Keratinocyte (primary cell): ENCODE results near the gene KDM1B. TPM values are rescaled to one million over a fixed set of nuclear protein-coding genes. Genes with fewer than 3 reads are reported as not detected.
"Not testable (repeated sequence)": the region's sequence is repeated elsewhere in the genome, so short reads cannot be mapped to it uniquely, and the experiment has no call there.

Experiments used
- DNase-seq: peaks from one replicate; pipeline ENCODE4 v3.0.0-alpha.2; 2011; ENCODE audit warnings: low read depth, missing footprints, low spot score
- FAIRE-seq: peaks from 2 replicates; lab custom pipeline; 2011; peaks lifted over from hg19 to GRCh38; lab: Jason Lieb, UNC
- H2AFZ ChIP-seq: 2 replicates; pipeline ENCODE4 v1.6.0; 2012; ENCODE audit warnings: low read length, control low read depth, inconsistent platforms; ENCODE audit not compliant: control insufficient read depth
- H3K27ac ChIP-seq: 2 replicates; pipeline ENCODE4 v1.5.1; 2011; ENCODE audit warnings: low read length; ENCODE audit not compliant: control insufficient read depth, insufficient read depth
- H3K27me3 ChIP-seq: 3 replicates; pipeline ENCODE4 v1.6.0; 2011; ENCODE audit warnings: low read length; ENCODE audit not compliant: control insufficient read depth, insufficient read depth; ENCODE audit errors: extremely low read depth
- H3K36me3 ChIP-seq, 2 experiments: 2 replicates in 1 of 2; 3 replicates in 1 of 2; pipeline ENCODE4 v1.5.1; 2011; ENCODE audit warnings: low read length in 2 of 2, mild to moderate bottlenecking in 1 of 2; ENCODE audit not compliant: control insufficient read depth in 2 of 2, insufficient read depth in 2 of 2; ENCODE audit errors: extremely low read depth in 1 of 2
- H3K4me1 ChIP-seq: 3 replicates; pipeline ENCODE4 v1.5.1; 2011; ENCODE audit warnings: low read length; ENCODE audit not compliant: control insufficient read depth, insufficient read depth; ENCODE audit errors: extremely low read depth
- H3K4me2 ChIP-seq: 3 replicates; pipeline ENCODE4 v1.6.0; 2011; ENCODE audit warnings: low read depth, low read length; ENCODE audit not compliant: control insufficient read depth, insufficient read depth; ENCODE audit errors: extremely low read depth
- H3K4me3 ChIP-seq, 3 experiments: fragments of 200-600 bp in 1 of 3; sonication (generic) in 1 of 3; 2 replicates in 2 of 3; 3 replicates in 1 of 3; pipeline ENCODE4 v1.5.1; 2011 to 2016; ENCODE audit warnings: low read length in 3 of 3, mild to moderate bottlenecking in 3 of 3, control low read depth in 2 of 3, inconsistent platforms in 1 of 3, low read depth in 1 of 3, mixed read lengths in 1 of 3, mixed run types in 1 of 3, moderate library complexity in 1 of 3; ENCODE audit not compliant: control insufficient read depth in 2 of 3, insufficient read depth in 2 of 3; ENCODE audit errors: extremely low read depth in 1 of 3
- H3K79me2 ChIP-seq: 2 replicates; pipeline ENCODE4 v1.6.0; 2012; ENCODE audit warnings: low read length; ENCODE audit not compliant: control insufficient read depth, insufficient read depth
- H3K9ac ChIP-seq: 3 replicates; pipeline ENCODE4 v1.6.0; 2011; ENCODE audit warnings: low read length; ENCODE audit not compliant: control insufficient read depth, insufficient read depth; ENCODE audit errors: extremely low read depth
- H3K9me1 ChIP-seq: 3 replicates; pipeline ENCODE4 v1.6.0; 2011; ENCODE audit warnings: low read length; ENCODE audit not compliant: control insufficient read depth, insufficient read depth; ENCODE audit errors: extremely low read depth
- H3K9me3 ChIP-seq: 2 replicates; pipeline ENCODE4 v1.5.1; 2012; ENCODE audit warnings: low read depth, low read length; ENCODE audit not compliant: control insufficient read depth
- H4K20me1 ChIP-seq: 3 replicates; pipeline ENCODE4 v1.6.0; 2011; ENCODE audit warnings: low read length; ENCODE audit not compliant: control insufficient read depth, insufficient read depth; ENCODE audit errors: extremely low read depth
- EZH2 ChIP-seq: IDR thresholded peaks from one replicate; pipeline ENCODE4 v1.6.1; 2012; ENCODE audit warnings: inconsistent platforms, mild to moderate bottlenecking, low read length, moderate library complexity
- dilution Hi-C: fragments of 300-500 bp; cut with MboI; formaldehyde crosslinking; loops from one replicate; pipeline ENCODE4 v1.7.0; 2020; ENCODE audit warnings: low sequenced_read_pairs; ENCODE audit not compliant: extremely low pct_ligation_motif_present
- polyA plus RNA-seq, 5 experiments: library from polyadenylated mRNA; depleted of rRNA in 3 of 5; stranded (reverse) in 3 of 5; stranded (forward) in 1 of 5; unstranded in 1 of 5; fragments of >200 nt; gene quantifications; 1 replicate in 1 of 5; 2 replicates in 3 of 5; 3 replicates in 1 of 5; pipeline versions ENCODE4 v1.2.1 to v1.2.3, GENCODE V29; 2011 to 2012; ENCODE audit warnings: missing spikeins in 2 of 5, low read depth in 1 of 5, low replicate concordance in 1 of 5
- TF ChIP-seq, protein P1 (sequence below), 3 experiments: IDR thresholded peaks in 1 of 3; conservative IDR thresholded peaks in 1 of 3; optimal IDR thresholded peaks in 1 of 3; 2 replicates in 2 of 3; 3 replicates in 1 of 3; pipeline versions ENCODE3 to v1.5.1; 2011; ENCODE audit warnings: low read length in 3 of 3, mild to moderate bottlenecking in 3 of 3, moderate library complexity in 2 of 3, control low read depth in 1 of 3, inconsistent platforms in 1 of 3; ENCODE audit not compliant: insufficient read depth in 2 of 3; ENCODE audit errors: extremely low read depth in 1 of 3

KDM1B gene
- polyA plus RNA-seq, 1 donor (not counting 4 experiments of a cell fraction or from before 2014, with no cell fraction given): 32.7 TPM

DNA sequence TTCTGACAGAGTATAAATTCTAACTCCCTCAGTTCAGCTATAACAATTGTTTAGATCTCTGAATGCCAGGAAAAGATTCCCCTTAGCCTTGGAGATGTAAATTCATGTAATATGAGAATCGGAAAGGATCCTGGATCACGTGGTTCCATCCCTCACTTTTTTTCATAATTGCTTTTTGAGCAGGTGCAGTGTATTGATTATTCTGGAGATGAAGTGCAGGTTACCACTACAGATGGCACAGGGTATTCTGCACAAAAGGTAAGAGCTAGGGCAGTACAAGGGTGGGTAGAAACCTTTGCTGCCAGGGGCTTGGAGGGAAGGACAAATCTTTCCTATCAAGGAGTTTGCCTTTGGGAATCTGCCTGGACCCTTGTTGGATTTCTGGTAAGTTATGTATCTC lies 52.7 kb downstream of the KDM1B start:
- H3K27me3 ChIP-seq: no peaks in the 10 kb centered on the region
- H3K27ac ChIP-seq: no peak overlapping the region
- H3K9ac ChIP-seq: no peak overlapping the region
- DNase-seq (no peak), FAIRE-seq (no peak)
- H4K20me1 ChIP-seq: no peaks in the 10 kb centered on the region
- no peaks in the 10 kb centered on the region for H3K9me1 ChIP-seq
- dilution Hi-C loops: no loop called here
- no peaks in the 10 kb centered on the region for H3K9me3 ChIP-seq
- no peaks in the 10 kb centered on the region for H3K79me2 ChIP-seq
- H2AFZ ChIP-seq: no peak overlapping the region
- no peaks in the 10 kb centered on the region for H3K4me1 ChIP-seq
- H3K4me2 ChIP-seq: no peak overlapping the region
- H3K36me3 ChIP-seq: peaks cover 6 to 26% of the 10 kb centered on the region in 2 experiments
- TF ChIP-seq, protein P1, sequence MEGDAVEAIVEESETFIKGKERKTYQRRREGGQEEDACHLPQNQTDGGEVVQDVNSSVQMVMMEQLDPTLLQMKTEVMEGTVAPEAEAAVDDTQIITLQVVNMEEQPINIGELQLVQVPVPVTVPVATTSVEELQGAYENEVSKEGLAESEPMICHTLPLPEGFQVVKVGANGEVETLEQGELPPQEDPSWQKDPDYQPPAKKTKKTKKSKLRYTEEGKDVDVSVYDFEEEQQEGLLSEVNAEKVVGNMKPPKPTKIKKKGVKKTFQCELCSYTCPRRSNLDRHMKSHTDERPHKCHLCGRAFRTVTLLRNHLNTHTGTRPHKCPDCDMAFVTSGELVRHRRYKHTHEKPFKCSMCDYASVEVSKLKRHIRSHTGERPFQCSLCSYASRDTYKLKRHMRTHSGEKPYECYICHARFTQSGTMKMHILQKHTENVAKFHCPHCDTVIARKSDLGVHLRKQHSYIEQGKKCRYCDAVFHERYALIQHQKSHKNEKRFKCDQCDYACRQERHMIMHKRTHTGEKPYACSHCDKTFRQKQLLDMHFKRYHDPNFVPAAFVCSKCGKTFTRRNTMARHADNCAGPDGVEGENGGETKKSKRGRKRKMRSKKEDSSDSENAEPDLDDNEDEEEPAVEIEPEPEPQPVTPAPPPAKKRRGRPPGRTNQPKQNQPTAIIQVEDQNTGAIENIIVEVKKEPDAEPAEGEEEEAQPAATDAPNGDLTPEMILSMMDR (optimal IDR thresholded peaks at IDR 0.05 in 1 of 3, IDR thresholded peaks at IDR 0.05 in 1 of 3, conservative IDR thresholded peaks at IDR 0.05 in 1 of 3; ENCODE audit: extremely low read depth in 1 of 3, insufficient read depth in 2 of 3, low read length in 3 of 3): no peak
- TF ChIP-seq EZH2: no peak
- H3K4me3 ChIP-seq: no peak overlapping the region

DNA sequence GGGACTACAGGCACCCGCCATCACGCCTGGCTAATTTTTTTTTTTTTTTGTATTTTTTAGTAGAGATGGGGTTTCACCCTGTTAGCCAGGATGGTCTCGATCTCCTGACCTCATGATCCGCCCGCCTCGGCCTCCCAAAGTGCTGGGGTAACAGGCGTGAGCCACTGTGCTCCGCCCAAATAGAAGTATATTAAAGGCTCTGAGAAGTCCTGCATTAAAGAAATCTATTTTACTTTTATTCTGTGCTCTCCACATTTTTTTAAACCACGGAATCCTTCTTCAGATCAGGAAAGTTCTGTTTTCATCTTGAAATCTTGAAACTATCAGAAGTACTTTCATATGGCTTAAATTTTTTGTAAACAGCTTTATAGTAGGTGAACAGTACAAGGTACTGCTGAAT lies 53.6 kb downstream of the KDM1B start:
- H3K4me3 ChIP-seq, H3K4me1 ChIP-seq, DNase-seq, H2AFZ ChIP-seq, H4K20me1 ChIP-seq, H3K79me2 ChIP-seq, H3K27me3 ChIP-seq, H3K9me1 ChIP-seq, H3K9ac ChIP-seq, FAIRE-seq, H3K4me2 ChIP-seq, H3K27ac ChIP-seq, dilution Hi-C loops, H3K9me3 ChIP-seq: not testable (repeated sequence)
- H3K36me3 ChIP-seq: peaks cover 6 to 24% of the 10 kb centered on the region in 2 experiments

DNA sequence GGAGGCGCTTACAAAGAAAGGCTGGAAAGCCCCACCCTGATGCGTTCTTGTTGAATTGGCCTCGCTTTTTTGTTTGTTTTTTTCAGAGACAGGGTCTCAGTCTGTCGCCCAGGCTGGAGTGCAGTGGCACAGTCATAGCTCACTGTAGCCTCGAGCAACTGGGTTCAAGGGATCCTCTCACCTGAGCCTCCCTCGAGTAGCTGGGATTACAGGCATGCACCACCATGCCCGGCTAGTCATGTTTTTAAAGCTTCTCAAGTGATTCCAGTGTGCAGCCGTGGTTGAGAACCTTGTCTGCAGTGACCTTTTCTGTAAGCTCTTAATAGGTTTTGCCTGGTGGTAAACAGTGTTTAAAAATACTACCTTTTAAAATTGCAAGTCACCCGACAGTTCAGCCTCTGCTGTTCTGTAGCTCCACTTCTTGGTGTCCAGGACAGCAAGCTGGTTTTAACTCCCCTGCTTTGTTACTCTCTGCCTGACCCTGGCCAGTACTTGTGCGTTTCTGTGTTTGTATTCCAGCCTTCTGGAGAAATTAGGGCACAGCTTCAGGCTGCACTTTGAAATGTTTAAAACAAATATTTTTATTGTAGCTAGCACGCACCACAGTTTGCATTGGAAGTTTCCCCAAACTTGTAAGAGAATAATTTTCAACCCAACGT lies 54.4 kb downstream of the KDM1B start:
- Histone ChIP-seq H2AFZ (no peak overlapping the region), H3K27me3 (no peaks in the 10 kb centered on the region), H3K9me1 (no peaks in the 10 kb centered on the region), H4K20me1 (no peaks in the 10 kb centered on the region), H3K9me3 (no peaks in the 10 kb centered on the region), H3K4me2 (no peak overlapping the region), H3K4me3 (no peak overlapping the region), H3K79me2 (no peaks in the 10 kb centered on the region), H3K4me1 (no peaks in the 10 kb centered on the region), H3K36me3 (peaks cover 6 to 23% of the 10 kb centered on the region in 2 experiments), H3K27ac (no peak overlapping the region), H3K9ac (no peak overlapping the region)
- no peak for DNase-seq
- FAIRE-seq: no peak
- dilution Hi-C loops: no loop called here
- TF ChIP-seq, protein P1 (optimal IDR thresholded peaks at IDR 0.05 in 1 of 3, IDR thresholded peaks at IDR 0.05 in 1 of 3, conservative IDR thresholded peaks at IDR 0.05 in 1 of 3; ENCODE audit: extremely low read depth in 1 of 3, insufficient read depth in 2 of 3, low read length in 3 of 3): no peak
- TF ChIP-seq EZH2: no peak
